Measurements from ENCODE around the gene CDH26. TPM values are rescaled to one million over a fixed set of nuclear protein-coding genes. Genes with fewer than 3 reads are reported as not detected.

Gene CDH26
- total and polyA plus RNA-seq, 9 donors: 0.12 to 0.84 (median 0.41) TPM

GRCh38 chr20:60054716-60055634 lies 96.8 kb downstream of the CDH26 start:
- no peak for TF ChIP-seq EP300 (IDR thresholded peaks at IDR 0.05)
- no peak for TF ChIP-seq POLR2A (IDR thresholded peaks at IDR 0.05)
- no peak for TF ChIP-seq CTCF (IDR thresholded peaks at IDR 0.05)
- no peaks in the 10 kb centered on the region for H3K9me3 ChIP-seq
- 71 to 77% (median 73%) methylated on average over 24 of the region's 24 CpGs for WGBS, 3 donors
- no peaks in the 10 kb centered on the region for H3K4me1 ChIP-seq (ENCODE audit: insufficient read depth)
- H3K27ac ChIP-seq: no peak overlapping the region
- H3K36me3 ChIP-seq: no peaks in the 10 kb centered on the region
- H3K4me3 ChIP-seq: no peak overlapping the region
- H3K27me3 ChIP-seq: no peaks in the 10 kb centered on the region
- intact Hi-C loops (cut with DNase I): loop anchor here in 3 of 4 donors (10.0 kb wide), 1 partner anchor 1840 kb away; no protein-coding TSS in a partner anchor
- DNase-seq: no peak

- Histone ChIP-seq H3K27ac (no peak overlapping the region), H3K9me3 (no peaks in the 10 kb centered on the region), H3K4me1 (ENCODE audit: insufficient read depth) (no peaks in the 10 kb centered on the region), H3K36me3 (no peaks in the 10 kb centered on the region), H3K27me3 (no peaks in the 10 kb centered on the region), H3K4me3 (no peak overlapping the region)
- no peak for DNase-seq
- WGBS, 3 donors: 80 to 92% (median 88%) methylated on average over 14 of the region's 14 CpGs
- intact Hi-C loops (cut with DNase I): loop anchor here in 3 of 4 donors (10.0 kb wide), 1 partner anchor 1839 kb away; no protein-coding TSS in a partner anchor
- TF ChIP-seq POLR2A (IDR thresholded peaks at IDR 0.05): no peak
- no peak for TF ChIP-seq EP300 (IDR thresholded peaks at IDR 0.05)
- TF ChIP-seq CTCF (IDR thresholded peaks at IDR 0.05): no peak
These were observed 97.5 kb downstream of the CDH26 start for GRCh38 chr20:60055740-60056139.

GRCh38 chr20:60056407-60057122 lies 98.3 kb downstream of the CDH26 start:
- 66 to 69% (median 67%) methylated on average over 5 of the region's 5 CpGs for WGBS, 3 donors
- Histone ChIP-seq H3K27ac (no peak overlapping the region), H3K36me3 (no peaks in the 10 kb centered on the region), H3K27me3 (no peaks in the 10 kb centered on the region), H3K9me3 (no peaks in the 10 kb centered on the region), H3K4me1 (ENCODE audit: insufficient read depth) (no peaks in the 10 kb centered on the region), H3K4me3 (no peak overlapping the region)
- intact Hi-C loops (cut with DNase I): loop anchor here in 3 of 4 donors (10.0 kb wide), 1 partner anchor 1838 kb away; no protein-coding TSS in a partner anchor
- TF ChIP-seq CTCF (IDR thresholded peaks at IDR 0.05) (no peak), EP300 (IDR thresholded peaks at IDR 0.05) (no peak), POLR2A (IDR thresholded peaks at IDR 0.05) (no peak)
- no peak for DNase-seq

GRCh38 chr20:60057123-60057865 lies 99.1 kb downstream of the CDH26 start:
- Histone ChIP-seq H3K9me3 (no peaks in the 10 kb centered on the region), H3K4me1 (ENCODE audit: insufficient read depth) (no peaks in the 10 kb centered on the region), H3K27me3 (no peaks in the 10 kb centered on the region), H3K27ac (no peak overlapping the region), H3K36me3 (no peaks in the 10 kb centered on the region), H3K4me3 (no peak overlapping the region)
- WGBS, 3 donors: 15 to 23% (median 20%) methylated on average over 11 of the region's 11 CpGs
- TF ChIP-seq CTCF (IDR thresholded peaks at IDR 0.05) (peak; percentile 20 to 77 (median 49)), EP300 (IDR thresholded peaks at IDR 0.05) (no peak), POLR2A (IDR thresholded peaks at IDR 0.05) (no peak)
- intact Hi-C loops (cut with DNase I): loop anchor here in 3 of 4 donors (10.0 kb wide), 1 partner anchor 1838 kb away; no protein-coding TSS in a partner anchor
- peak; percentile 28 to 69 (median 41) for DNase-seq

All from ovary (tissue), 9 donors.